ENCODE data around the gene COMMD3.

DNA sequence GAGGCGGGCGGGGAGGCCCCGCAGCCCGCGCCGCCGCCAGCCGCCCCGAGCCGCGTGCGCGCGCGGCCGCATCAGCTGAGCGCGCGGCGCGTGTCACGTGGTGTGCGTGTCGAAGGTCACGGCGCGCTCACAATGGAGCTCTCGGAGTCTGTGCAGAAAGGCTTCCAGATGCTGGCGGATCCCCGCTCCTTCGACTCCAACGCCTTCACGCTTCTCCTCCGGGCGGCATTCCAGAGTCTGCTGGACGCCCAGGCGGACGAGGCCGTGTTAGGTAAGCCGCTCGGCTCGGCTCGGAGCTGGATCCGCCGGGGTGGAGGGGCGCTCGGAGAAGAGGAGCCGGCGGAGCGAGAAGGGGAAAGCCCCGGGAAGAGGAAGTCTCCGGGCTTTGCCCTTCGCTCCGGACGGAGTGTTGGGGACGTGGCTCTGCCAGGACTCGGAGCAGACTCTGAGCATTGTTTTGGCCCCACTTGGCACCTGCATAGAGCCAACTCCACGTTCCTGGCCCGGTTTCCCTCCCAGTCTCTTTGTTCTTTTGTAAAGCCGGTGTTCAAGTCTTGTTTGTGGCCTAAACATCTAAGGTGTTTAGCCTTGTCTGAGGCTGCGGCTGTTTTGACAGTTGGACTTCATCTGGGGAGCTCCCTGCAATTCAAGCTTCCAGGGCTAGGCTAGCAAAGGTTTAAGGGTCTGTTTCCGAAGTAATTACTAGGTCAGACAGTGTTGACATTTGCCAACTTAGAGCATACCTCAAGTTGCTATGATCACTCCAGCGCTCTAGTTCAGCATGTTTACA, at the start of gene COMMD3:
- peak; percentile 66 to 78 for TF ChIP-seq POLR2A (IDR thresholded peaks at IDR 0.05)
- TF ChIP-seq, protein P1, sequence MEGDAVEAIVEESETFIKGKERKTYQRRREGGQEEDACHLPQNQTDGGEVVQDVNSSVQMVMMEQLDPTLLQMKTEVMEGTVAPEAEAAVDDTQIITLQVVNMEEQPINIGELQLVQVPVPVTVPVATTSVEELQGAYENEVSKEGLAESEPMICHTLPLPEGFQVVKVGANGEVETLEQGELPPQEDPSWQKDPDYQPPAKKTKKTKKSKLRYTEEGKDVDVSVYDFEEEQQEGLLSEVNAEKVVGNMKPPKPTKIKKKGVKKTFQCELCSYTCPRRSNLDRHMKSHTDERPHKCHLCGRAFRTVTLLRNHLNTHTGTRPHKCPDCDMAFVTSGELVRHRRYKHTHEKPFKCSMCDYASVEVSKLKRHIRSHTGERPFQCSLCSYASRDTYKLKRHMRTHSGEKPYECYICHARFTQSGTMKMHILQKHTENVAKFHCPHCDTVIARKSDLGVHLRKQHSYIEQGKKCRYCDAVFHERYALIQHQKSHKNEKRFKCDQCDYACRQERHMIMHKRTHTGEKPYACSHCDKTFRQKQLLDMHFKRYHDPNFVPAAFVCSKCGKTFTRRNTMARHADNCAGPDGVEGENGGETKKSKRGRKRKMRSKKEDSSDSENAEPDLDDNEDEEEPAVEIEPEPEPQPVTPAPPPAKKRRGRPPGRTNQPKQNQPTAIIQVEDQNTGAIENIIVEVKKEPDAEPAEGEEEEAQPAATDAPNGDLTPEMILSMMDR (IDR thresholded peaks at IDR 0.05), result no peak

All from Peyer's patch (tissue), 4 donors.